Activated naive CD8-positive, alpha-beta T cell treated with anti-CD3 and anti-CD28 coated beads, Interleukin-2, amount 50 U/mL, for 16 hours (primary cell): Measurements from ENCODE around the gene KSR2.
"Not testable (repeated sequence)": the region's sequence is repeated elsewhere in the genome, so short reads cannot be mapped to it uniquely, and the experiment has no call there.

ENCODE experiments used
- DNase-seq: peaks from one replicate; pipeline ENCODE4 v3.0.0-alpha.2; 2020; ENCODE audit warnings: low read depth, low spot score

Gene KSR2

DNA sequence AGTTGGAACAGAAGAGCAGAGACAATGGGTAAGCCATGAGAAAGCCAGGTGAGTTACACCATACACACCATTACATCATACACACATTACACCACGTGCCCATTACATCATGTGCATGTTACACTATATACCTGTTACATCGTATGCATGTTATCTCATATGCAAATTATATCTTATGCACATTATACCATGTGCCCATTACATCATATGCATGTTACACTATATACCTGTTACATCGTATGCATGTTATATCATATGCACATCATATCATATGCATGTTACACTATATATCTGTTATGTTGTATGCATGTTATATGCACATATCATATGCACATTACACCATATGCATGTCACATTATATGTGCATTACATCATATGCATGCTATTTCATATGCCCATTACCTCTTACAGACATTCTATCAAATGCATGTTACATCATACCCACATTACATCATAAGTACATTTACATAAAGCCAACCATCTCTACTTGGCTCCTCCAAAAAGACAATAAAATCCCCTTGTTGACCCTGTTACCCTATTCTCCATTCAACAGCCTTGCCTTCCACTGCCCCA lies 207.2 kb downstream of the KSR2 start:
- no peak for DNase-seq

DNA sequence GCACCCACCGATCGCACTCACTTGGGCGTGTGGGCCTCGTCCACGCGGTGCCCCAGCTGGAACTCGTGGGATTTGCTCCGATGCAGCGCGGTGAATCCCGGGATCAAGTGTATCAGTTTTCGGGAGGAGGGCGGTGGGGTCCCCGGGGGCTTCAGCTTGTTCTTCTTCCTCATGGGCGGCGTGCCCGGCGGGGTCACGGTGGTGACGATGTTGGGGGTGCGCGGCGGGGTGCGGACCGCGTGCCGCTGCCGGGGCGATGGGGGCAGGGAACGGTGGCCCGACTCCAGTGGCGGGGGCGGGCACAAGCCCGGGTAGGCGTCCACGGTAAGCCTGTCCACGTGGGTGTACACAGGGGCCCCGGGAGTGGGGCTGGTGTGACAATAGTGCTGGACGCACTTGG lies 207.8 kb downstream of the KSR2 start:
- DNase-seq = no peak

DNA sequence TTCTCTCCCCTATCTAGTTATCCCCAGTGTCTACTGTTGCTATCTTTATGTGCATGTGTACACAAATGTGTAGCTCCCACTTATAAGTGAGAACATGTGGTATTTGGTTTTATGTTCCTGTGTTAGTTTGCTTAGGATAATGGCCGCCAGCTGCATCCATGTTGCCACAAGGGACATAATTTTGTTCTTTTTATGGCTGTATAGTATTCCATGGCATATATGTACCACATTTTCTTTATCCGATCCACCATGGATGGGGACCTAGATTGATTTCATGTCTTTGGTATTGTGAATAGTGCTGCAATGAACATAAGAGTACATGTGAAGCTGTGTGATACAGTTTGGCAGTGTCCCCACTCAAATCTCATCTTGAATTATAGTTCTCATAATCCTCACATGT lies 218.1 kb downstream of the KSR2 start:
- DNase-seq = no peak

- no peak for DNase-seq
Observed at GRCh38 chr12:117749431-117749830, 219.4 kb downstream of the KSR2 start.

GRCh38 chr12:117746358-117746757 lies 222.4 kb downstream of the KSR2 start:
- not testable (repeated sequence) for DNase-seq

- no peak for DNase-seq
Observed at GRCh38 chr12:117744418-117744817, 224.4 kb downstream of the KSR2 start.

GRCh38 chr12:117743761-117744160 lies 225.0 kb downstream of the KSR2 start:
- DNase-seq = no peak

GRCh38 chr12:117742721-117743120 lies 226.1 kb downstream of the KSR2 start:
- DNase-seq = no peak

- DNase-seq = no peak
Observed at GRCh38 chr12:117738233-117738632, 230.6 kb downstream of the KSR2 start.

GRCh38 chr12:117733549-117733805 lies 235.3 kb downstream of the KSR2 start:
- DNase-seq = no peak

- no peak for DNase-seq
Observed at GRCh38 chr12:117732761-117733548, 235.8 kb downstream of the KSR2 start.

- DNase-seq = not testable (repeated sequence)
Observed at GRCh38 chr12:117731131-117731530, 237.7 kb downstream of the KSR2 start.

DNA sequence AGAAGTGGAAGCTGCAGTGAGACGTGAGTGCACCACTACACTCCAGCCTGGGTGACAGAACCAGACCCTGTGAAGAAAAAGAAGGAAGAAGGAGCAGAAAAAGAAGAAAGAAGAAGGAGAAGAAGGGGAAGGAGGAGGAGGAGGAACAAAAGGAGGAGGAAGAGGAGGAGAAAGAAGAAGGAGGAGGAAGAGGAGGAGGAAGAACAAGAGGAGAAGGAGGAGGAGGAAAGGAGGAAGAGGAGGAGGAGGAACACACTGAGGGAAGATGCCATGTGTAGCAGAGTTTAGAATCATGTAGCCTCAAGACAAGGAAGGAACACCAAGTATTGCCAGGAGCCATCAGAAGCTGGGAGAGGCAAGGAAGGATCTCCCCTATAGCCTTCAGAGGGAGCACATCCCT lies 241.5 kb downstream of the KSR2 start:
- DNase-seq = no peak

DNA sequence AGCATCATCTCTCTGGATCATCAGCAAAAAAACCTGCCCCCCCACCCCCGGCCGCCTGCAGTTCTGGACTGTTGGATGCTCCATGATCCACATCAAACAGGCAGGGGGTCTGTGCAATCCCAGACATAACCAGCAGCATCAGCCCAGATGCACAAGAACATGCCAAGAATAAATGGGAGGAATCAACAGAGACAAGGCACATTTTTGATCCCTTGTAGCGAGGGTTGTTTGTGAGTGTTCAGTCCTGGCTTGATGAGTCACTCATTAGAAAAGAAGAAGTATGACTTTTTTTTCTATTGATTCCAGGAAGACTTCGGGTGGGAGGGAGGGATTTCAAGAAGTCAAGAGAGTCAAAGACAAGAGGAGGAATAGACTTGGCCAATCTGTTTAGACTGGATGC lies 244.2 kb downstream of the KSR2 start:
- no peak for DNase-seq

- no peak for DNase-seq
Observed at GRCh38 chr12:117718559-117718958, 250.2 kb downstream of the KSR2 start.

GRCh38 chr12:117718141-117718540 lies 250.6 kb downstream of the KSR2 start:
- DNase-seq = no peak

DNA sequence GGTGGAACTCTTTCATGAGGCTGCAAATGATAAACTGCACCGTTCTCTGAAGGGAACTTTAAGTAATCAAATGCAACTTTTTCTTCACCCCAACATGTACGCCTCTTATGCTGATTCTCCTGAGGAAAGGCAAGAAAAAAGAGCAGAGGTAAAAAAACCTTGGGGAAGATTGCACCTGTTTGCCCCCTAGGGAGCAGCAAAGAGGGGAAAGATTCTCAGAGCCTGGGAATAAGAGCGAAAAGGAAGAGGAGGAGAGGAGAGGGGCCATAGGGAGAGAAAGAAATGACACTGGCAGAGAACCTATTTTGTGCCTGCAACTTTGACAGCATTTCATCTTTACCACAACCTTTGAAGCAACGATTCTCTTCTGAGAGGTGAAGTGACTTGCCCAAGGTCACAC lies 254.6 kb downstream of the KSR2 start:
- DNase-seq = no peak

GRCh38 chr12:117710121-117710520 lies 258.7 kb downstream of the KSR2 start:
- DNase-seq = no peak

DNA sequence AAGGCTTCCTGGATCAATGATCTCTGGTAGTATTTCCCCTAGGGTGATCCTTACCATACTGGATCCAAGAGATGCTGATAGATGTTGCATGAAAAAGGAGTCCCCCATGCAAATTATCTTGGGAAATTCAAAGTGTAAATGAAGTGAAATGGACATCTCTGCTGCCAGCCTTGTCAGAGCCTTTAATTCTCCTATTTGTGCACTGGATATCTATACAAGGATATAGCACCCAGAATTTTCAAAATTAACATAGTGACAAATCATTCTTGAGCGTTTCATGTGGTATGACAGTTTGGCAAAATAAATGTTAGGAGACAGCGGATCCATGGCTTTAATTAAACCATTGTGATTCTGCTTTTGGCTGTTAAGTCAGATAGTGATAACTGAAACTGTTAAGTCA lies 260.9 kb downstream of the KSR2 start:
- no peak for DNase-seq

- no peak for DNase-seq
Observed at GRCh38 chr12:117703584-117703983, 265.2 kb downstream of the KSR2 start.

- no peak for DNase-seq
Observed at GRCh38 chr12:117702741-117703140, 266.0 kb downstream of the KSR2 start.

DNA sequence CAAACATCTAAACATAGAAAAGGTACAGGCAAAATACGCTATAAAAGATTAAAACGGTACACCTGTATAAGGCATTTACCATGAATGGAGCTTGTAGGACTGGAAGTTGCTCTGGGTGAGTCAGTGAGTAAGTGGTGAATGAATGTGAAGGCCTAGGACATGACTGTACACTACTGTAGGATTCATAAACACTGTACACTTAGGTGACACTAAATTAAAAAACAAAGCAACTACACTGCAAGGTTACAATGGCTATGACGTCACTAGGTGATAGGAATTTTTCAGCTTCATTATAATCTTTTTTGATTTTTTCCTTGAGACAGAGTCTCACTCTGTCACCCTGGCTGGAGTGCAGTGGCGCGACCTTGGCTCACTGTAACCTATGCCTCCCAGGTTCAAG lies 269.2 kb downstream of the KSR2 start:
- DNase-seq = no peak

GRCh38 chr12:117699118-117699517 lies 269.7 kb downstream of the KSR2 start:
- no peak for DNase-seq

- DNase-seq = no peak
Observed at GRCh38 chr12:117695956-117696355, 272.8 kb downstream of the KSR2 start.
